GM15510 (cell line): ENCODE data around the gene VSIG10.
A peak's percentile ranks its signal among the peaks of the same experiment; 100 is the strongest.

Experiments
- POLR2A ChIP-seq: IDR thresholded peaks from 3 replicates; pipeline ENCODE4 v1.6.1; 2011; ENCODE audit warnings: borderline replicate concordance; ENCODE audit not compliant: insufficient read length; ENCODE audit errors: extremely low read depth

The VSIG10 gene

DNA sequence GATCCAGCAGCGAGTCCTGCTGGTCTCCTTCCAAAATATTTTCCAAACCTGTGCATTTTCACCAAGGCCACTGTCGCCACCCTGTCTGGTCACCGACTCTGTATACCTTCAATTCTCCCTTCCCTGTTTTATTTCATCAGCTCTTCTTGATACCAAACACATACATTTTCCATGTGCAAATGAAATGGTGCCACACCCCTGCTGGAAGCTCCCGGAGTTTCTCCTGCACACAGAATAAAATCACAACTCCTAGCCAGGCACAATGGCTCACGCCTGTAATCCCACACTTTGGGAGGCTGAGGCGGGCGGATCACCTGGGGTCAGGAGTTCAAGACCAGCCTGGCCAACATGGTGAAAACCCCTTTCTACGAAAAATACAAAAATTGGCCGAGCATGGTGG is 14.0 kb downstream of the VSIG10 start:
- no peak for TF ChIP-seq POLR2A

DNA sequence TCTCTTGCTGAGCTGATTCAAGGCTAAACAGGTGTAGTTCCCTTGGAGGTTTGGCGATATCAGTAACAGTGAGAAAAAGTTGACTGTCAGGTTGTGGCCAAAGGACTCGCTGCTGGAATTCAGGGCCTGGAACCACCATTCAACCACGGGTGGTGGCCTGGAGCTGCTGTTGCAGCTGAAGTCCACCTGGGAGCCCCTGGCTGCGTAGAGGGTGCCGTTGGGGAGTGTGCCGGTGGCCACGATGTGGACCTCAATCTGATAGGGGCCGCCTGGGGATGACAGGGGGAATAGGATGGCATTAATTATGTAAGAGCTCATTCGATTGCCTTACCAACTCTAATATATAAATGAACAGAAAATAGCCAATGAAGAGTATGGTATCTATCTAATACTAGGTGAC is 21.6 kb downstream of the VSIG10 start:
- TF ChIP-seq POLR2A, result no peak

DNA sequence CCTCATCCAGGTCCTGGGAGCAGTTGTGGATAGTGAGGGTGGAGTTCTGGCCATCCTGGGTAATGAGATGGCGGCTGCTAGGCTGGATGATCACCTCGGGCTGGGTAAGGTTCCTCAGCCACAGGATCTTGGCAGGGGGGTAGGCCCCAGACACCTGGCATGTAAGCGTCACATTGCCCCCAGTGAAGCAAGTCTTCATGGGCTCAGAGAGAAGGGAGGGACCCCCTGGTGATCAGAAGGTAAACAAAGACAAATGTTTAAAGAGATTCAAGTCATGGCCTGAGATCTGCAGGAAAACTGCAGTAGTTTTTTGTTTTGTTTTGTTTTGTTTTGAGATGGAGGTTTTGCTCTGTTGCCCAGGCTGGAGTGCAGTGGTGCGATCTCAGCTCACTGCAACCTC is 30.0 kb downstream of the VSIG10 start:
- TF ChIP-seq POLR2A, result no peak

DNA sequence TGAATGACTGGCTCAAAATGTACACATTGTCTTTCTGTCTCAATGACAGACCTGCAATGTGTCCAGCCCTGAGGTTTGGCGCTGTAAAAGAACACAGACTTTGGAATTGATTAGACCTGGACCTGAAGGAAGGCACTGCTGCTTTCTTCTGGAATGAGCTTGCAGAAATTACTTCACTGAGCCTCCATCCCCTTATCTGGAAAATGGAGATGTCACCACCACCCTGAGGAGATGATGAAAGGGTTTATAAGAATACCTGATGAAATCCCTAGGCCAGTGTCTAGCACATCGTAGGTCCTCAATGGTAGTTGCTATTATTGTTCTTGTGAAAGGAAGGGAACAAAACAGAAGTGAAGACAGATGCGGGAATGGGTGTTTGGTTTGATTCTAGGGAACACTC is 33.2 kb downstream of the VSIG10 start:
- no peak for TF ChIP-seq POLR2A

DNA sequence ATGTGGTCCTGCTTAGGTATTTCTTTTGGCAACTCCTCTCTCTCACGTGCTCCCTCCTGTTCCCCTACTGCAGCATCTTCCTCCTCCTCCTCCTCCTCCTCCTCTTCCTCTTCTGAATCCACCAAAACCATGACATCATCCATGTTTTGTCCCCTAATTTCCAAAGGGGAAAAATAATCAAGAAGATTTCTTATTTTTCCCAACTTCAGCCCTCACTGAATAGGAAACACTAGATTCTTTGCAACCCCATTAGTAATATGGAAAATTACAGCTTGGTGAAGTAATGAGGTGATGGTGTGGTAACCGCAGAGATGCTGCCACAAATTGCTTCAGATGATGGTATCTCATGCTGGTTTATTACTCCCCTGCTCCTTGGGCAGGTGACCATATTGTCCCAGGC is 35.4 kb downstream of the VSIG10 start:
- TF ChIP-seq POLR2A, result no peak

DNA sequence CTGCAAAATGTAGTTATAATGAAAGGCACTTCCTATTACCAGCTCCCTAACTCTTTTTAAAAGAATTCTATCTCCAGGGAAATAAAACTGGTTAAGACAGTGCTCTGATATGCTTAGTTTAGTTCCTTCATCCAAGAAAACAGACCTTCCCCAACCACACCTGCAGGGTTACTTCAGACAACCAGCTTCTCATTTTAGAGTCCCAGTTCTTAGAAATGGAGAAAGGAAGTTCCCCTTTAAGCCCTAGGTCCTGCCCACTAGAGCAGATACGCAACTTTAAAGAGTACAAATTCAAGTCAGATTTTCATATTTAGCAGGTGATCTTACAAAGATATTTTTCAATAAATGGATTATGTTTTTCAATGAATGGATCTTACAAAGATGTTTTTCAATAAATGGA is 38.4 kb downstream of the VSIG10 start:
- TF ChIP-seq POLR2A, result no peak

DNA sequence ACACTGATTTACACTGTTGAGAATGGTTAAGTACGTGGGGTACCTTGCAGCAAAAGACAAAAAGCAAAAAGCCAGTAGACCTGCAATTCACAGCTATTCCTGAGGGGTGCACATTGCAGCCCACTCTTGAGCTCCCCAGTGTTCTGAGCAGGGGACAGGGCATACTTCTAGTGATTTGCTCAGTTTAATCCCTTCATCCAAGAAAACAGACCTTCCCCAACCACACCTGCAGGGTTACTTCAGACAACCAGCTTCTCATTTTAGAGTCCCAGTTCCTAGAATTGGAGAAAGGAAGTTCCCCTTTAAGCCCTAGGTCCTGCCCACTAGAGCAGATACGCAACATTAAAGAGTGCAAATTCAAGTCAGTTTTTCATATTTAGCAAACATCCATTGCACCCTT is 39.2 kb downstream of the VSIG10 start:
- TF ChIP-seq POLR2A, result no peak

DNA sequence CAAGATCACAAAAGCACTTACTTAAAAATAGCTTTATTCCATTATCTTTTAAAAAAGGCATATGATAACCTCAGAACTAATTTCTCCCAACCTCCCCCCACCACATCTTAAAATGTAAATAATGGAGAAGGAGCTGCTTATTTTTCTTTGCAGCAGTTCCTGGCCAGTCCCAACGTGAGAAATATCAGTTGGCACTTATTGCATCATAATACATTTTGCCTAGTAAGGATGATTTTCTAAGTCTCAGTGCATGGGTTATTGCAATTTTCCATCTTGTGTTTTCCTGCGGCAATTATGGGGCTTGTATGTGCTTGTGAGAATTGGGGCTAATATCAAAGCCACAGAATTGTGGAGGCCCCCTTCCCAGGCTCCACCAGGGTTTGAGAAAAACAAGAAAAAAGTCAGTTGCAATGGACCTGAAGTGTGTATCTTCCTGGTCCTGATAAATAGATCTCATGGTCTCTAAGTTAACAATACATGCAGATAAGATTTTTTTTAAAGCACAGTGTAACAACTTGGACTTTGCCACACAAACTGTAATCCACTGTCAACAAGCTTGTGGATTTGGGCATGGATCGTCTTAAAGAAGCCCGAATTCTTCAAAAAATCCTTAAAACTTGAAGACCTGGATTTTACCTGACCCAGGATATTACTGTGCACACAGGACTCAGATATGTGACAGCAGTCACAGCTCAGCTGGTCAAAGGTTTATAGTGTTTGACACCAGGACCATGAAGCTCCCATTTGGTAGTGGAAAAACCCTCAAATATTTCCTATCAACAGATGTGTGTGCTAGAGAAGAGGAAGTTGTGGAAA is 40.0 kb downstream of the VSIG10 start:
- no peak for TF ChIP-seq POLR2A

DNA sequence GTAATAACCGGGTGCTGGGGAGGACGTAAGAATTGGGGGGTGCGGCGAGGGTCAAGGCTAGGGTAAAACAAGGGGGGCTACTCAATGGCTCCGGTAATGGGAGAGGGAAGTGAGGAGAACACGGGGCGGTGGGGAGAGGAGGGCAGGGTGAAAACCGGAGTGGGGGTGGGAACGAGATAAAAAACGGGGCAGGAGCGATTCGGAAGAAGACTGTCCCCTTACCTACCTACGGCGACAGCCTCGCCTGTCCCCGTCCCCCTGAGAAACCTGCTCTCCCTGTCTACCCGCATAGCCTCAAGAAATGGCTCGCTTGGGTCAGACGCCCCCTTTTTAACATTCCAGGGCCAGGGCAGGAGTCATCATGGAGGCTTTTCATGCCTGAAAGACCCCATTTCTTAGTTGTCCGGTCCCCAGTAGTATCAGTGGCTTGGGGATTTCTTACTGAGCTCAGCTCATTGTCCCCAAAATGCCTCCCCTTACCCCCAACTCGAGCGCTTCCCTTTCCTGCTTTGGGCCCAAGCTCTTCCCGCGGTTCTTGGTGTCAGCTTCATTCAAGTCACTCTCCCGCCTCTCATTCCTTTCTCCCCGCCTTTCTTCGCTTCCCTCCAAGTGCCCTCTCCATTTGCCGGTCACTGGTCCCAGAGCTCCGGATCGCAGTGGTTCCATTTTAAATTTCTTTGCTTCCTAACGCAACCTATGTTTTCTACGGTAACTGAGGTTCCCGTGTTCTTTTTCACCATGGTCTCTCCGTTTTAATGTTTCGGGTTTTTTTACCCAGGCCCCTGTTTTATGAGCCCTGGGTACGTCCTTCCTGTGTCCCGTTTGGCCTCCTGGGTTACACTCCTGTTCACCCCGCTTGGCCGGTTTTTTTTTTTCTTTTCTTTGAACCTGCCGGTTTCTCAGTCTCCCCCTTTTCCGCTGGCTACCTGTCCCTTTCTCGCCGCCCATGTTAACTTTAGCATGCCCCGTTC is 41.7 kb downstream of the VSIG10 start:
- peak; percentile 54 for TF ChIP-seq POLR2A

DNA sequence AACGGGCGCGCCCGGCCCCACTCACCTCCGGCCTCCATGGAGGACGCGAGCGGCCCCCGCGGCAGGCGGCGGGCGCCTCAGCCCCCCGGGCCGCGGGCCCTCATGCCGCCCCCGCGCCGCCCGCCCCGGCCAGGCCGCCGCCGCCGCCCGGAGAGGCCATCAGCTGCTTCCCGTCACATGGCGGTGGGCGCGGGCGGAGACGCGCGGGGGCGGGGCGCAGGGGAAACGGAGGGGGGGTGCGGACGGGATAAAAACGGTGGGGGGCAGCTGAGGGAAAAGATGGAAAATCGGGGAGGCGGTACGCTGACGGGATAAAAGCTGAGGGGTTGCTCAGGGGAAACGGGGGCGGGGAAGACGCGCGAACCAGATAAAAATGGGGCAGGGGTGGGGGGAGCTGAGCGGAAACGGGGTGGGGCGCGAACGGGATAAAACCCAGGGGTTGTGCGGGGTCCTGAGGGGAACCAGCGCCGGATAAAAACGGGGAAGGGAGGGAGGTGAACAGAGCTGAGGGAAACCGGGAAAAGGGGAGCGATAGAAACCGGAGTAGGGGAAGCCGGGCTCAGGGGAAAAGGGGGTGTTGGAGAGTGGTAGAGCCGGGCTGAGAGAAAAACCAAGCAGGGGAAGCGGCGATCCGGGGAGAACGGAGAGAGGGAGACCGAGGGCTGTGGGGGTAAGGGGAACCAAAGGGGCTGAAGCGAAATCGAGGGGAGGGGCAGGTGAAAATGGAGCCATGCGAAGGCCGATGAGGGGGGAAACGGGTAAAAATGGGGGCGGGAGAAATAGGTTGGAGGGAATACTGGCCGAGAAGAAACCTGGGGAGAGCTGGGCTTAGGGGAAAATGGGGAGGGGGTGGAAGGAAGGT is 42.6 kb downstream of the VSIG10 start, which contains the start of gene WSB2:
TSS of gene WSB2 (minus strand) at position 169 of the 862 bp plus-strand sequence. CDS start at position 38, 131 bp downstream.
- TF ChIP-seq POLR2A, result no peak

DNA sequence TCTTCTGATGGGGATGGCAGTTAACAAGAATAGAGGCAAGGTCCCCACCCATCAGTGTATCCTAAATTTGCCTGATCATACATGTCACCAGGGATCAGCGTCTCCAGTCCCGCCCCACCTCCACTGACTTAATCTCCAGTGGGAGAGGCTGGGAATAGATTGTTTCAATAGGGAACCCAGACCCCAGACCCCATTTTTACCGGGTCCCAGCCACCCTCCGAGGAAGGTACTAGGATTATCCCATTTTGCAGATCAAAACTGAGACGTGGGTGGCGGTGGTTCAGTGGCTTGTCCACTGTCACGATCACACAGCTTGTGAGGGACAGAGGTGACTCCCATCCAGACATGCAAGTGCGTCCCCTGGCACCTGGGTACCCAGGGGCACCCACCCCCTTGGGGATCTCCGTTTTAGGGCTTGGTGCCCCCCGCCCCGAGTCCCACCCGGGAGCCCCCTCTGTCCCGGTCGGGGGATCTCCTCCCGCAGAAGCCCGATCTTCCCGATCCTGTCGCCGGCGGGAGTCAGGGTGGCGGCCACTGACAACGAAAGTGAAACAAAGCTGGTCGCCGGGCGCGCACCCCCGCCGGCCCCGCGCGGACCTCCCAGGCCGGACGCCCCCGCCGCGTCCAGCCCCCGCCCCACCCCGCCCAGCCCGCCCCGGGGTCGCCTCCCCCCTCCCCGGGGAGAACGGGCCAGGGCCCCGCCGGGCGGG is 43.4 kb downstream of the VSIG10 start:
- TF ChIP-seq POLR2A, result no peak

DNA sequence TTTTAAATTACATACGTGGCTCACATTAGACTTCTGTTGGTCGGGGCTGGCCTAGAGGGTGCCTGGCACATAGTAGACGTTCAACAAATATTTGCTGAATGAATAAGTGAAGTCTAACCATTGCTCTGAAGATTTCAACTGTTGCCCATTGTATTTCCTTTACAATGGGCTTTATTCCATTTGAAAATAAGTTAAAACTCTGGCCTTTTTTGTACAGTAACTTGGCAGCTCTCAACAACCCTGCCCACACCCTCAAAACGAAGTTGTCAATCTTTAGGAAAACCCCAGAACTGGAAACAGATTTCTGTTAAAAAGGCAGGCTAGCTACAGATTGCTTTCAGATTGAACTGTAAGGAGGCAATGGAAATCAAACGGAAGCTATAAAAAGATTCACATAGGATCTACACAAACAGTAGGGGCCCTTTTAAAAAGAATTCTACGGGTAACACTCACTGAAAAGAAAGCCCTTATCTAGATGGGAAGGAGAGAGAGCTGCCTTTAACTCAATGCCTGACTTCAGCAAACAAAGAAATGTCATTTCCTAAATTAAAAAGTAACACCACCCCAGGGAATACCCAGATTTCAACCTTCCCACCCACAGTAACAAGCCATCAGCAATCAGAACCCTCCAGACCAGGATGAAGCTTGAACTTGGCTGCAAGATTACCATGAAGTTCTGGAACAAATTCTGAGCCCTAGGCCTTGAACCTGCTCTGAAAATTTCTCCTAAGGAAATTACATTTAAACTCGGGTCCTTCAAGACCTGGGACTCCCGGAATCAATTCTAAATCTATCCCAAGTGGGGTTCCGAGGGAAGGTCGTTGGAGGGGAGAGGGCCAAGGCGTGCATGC is 44.2 kb downstream of the VSIG10 start:
- TF ChIP-seq POLR2A, result no peak

DNA sequence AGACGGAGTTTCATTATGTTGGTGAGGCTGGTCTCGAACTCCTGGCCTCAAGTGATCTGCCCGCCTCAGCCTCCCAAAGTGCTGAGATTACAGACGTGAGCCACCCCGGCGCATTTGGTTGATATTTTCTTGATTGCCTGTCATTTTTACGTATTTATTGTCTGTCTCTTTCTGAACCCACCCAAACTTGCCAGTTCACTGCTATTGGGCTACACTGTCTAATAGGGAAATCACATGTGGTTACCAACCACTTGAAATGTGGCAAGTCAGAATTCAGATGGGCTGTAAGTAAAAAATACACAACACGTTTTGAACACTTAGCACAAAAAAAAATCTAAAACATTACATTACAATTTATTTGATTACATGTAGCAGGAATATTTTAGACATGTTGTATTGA is 44.9 kb downstream of the VSIG10 start:
- TF ChIP-seq POLR2A, result no peak
